SK-N-SH (cell line): Measurements from ENCODE around the gene CYP4F3.

Source experiments
- TAF1 ChIP-seq: IDR thresholded peaks from 2 replicates; pipeline ENCODE4 v1.6.1; 2012; ENCODE audit warnings: low read depth, mild to moderate bottlenecking, low read length, moderate library complexity, borderline replicate concordance
- TF ChIP-seq, protein P1 (sequence below): fragments of 200-600 bp; sonication (generic); IDR thresholded peaks from 2 replicates; pipeline ENCODE4 v1.6.1; 2017; ENCODE audit warnings: antibody characterized with exemption, mild to moderate bottlenecking, moderate library complexity
- TF ChIP-seq, protein P2 (sequence below): fragments of 150-350 bp; IDR thresholded peaks from 2 replicates; pipeline ENCODE4 v1.6.1; 2017; ENCODE audit warnings: antibody characterized with exemption, low read length, low read depth, borderline replicate concordance

DNA sequence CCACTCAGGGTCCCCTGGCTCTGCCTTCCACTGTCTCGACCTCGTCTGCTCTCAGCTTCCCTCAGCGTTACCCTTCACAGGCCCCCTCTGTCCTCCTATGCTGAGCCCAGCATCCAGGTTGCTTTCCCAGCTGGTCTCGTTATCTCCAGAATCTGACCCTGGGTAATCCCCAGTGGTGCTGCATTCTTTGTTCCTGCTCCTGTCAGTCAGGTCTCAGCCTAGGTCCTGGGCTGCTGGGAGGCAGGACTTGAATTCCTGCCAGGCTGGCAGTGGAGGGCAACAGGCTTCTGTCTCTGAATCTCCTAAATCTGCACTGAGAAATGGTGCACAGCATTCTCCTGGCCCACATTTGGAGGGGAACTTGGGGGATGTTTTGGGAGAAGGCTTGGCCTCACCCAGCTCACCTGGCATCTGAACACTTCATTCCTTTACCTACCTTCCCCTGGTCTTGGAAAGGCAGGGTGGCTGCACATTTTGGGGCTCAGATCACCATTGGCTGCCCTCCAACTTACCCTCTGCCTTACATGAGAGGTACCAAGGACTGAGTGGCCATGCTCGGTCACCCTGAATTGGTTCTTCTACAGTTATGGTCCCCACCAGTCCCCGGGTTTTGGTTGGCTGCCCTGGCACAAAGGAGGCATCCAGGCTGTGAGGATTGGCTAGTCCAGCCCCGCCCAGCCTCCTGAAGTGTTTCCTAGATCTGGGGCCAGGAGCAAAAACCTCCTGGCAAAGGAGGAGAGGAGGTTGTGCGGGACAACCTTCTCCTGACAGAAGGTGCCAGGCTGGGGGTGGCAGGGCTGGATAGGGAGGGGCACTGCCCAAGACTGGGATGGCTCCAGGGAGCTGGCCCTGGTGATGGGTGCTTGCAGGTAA is 26.0 kb upstream of the CYP4F3 start, which contains the start of gene CYP4F8:
- TF ChIP-seq, protein P1, sequence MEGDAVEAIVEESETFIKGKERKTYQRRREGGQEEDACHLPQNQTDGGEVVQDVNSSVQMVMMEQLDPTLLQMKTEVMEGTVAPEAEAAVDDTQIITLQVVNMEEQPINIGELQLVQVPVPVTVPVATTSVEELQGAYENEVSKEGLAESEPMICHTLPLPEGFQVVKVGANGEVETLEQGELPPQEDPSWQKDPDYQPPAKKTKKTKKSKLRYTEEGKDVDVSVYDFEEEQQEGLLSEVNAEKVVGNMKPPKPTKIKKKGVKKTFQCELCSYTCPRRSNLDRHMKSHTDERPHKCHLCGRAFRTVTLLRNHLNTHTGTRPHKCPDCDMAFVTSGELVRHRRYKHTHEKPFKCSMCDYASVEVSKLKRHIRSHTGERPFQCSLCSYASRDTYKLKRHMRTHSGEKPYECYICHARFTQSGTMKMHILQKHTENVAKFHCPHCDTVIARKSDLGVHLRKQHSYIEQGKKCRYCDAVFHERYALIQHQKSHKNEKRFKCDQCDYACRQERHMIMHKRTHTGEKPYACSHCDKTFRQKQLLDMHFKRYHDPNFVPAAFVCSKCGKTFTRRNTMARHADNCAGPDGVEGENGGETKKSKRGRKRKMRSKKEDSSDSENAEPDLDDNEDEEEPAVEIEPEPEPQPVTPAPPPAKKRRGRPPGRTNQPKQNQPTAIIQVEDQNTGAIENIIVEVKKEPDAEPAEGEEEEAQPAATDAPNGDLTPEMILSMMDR = no peak
- TF ChIP-seq, protein P2, sequence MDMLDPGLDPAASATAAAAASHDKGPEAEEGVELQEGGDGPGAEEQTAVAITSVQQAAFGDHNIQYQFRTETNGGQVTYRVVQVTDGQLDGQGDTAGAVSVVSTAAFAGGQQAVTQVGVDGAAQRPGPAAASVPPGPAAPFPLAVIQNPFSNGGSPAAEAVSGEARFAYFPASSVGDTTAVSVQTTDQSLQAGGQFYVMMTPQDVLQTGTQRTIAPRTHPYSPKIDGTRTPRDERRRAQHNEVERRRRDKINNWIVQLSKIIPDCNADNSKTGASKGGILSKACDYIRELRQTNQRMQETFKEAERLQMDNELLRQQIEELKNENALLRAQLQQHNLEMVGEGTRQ = no peak
- TF ChIP-seq TAF1 = no peak
